Kidney (tissue), 14 donors: ENCODE measurements around the gene GPRIN3. TPM values are rescaled to one million over a fixed set of nuclear protein-coding genes. Genes with fewer than 3 reads are reported as not detected.

Experiments
- DNase-seq, 5 donors: peaks; one replicate each; pipeline ENCODE4 v3.0.0-alpha.2; 2013 to 2020
- FAIRE-seq: peaks from 2 replicates; lab custom pipeline; 2012; peaks lifted over from hg19 to GRCh38; lab: Jason Lieb, UNC
- H3K27ac ChIP-seq, 2 donors: one replicate each; pipeline ENCODE4 v1.7.0; 2013; ENCODE audit warnings: low read depth in 2 of 2, low read length in 2 of 2, inconsistent platforms in 1 of 2
- H3K27me3 ChIP-seq: one replicate; pipeline ENCODE4 v1.7.1; 2013; ENCODE audit warnings: low read length, inconsistent platforms; ENCODE audit not compliant: control insufficient read depth, insufficient read depth
- H3K36me3 ChIP-seq, 3 donors: one replicate each; pipeline versions ENCODE4 v1.7.0 to v1.7.1; 2013; ENCODE audit warnings: low read length in 3 of 3, control low read depth in 1 of 3, inconsistent platforms in 1 of 3; ENCODE audit not compliant: insufficient read depth in 3 of 3, control insufficient read depth in 2 of 3
- H3K4me1 ChIP-seq, 3 donors: one replicate each; pipeline versions ENCODE4 v1.7.0 to v1.7.1; 2013; ENCODE audit warnings: low read length in 3 of 3, inconsistent platforms in 1 of 3, low read depth in 1 of 3; ENCODE audit not compliant: control insufficient read depth in 2 of 3, insufficient read depth in 2 of 3
- H3K4me3 ChIP-seq, 3 donors: one replicate each; pipeline versions ENCODE4 v1.7.0 to v1.8.1; 2013; ENCODE audit warnings: low read length in 3 of 3, control low read depth in 1 of 3, inconsistent platforms in 1 of 3
- H3K9ac ChIP-seq, 3 donors: one replicate each; pipeline versions ENCODE4 v1.7.0 to v1.7.1; 2013; ENCODE audit warnings: low read length in 3 of 3, control low read depth in 1 of 3, inconsistent platforms in 1 of 3
- H3K9me3 ChIP-seq, 3 donors: one replicate each; pipeline versions ENCODE4 v1.7.0 to v1.7.1; 2013; ENCODE audit warnings: low read length in 3 of 3, control low read depth in 1 of 3, inconsistent platforms in 1 of 3; ENCODE audit not compliant: control insufficient read depth in 2 of 3, insufficient read depth in 1 of 3
- CTCF ChIP-seq: IDR thresholded peaks from 3 replicates; pipeline ENCODE4 v1.5.1; 2012; ENCODE audit warnings: mild to moderate bottlenecking, moderate library complexity, borderline replicate concordance; ENCODE audit not compliant: insufficient read depth; ENCODE audit errors: extremely low read depth
- intact Hi-C: fragments of 100-400 bp; cut with DNase I; formaldehyde crosslinking; loops from one replicate; pipeline ENCODE4 v1.11.1; 2022
- polyA plus RNA-seq: library from polyadenylated mRNA; stranded (reverse); fragments of 350-450 nt; fragmentation: Illumina TruSeq; extraction: RNeasy Lipid Tissue Mini Kit (QIAGEN cat#74804); gene quantifications from one replicate; pipeline ENCODE4 v1.2.3, GENCODE V29; 2014; ENCODE audit warnings: low read depth, low replicate concordance; ENCODE audit not compliant: insufficient read depth
- total RNA-seq: library from RNA; stranded (reverse); fragmentation: NEBNext Ultra II Directional; extraction: Animal tissue kit (Norgen Biotek cat#: 25700); gene quantifications from one replicate; pipeline ENCODE4 v1.2.1, GENCODE V29; 2021
- donor health status: control.
- donor health status: control.
- donor health status: control.
- donor health status: control.
- donor health status: control.
- donor health status: DM: yes; HTN: yes; CAD: no.
- donor health status: Normal renal cell carcinoma (clear cell type).

The GPRIN3 gene
- total and polyA plus RNA-seq, 2 donors from 2014 or later: 2.2 to 15.2 TPM

- Histone ChIP-seq H3K4me1 (peaks cover 0 to 9% (median 7%) of the 10 kb centered on the region in 3 donors), H3K9me3 (no peaks in the 10 kb centered on the region), H3K9ac (peak overlapping the region in 2 of 3 donors; percentile 9 to 77), H3K27ac (peak overlapping the region; percentile 73 to 77), H3K36me3 (no peaks in the 10 kb centered on the region), H3K4me3 (peak overlapping the region in 2 of 3 donors; percentile 75 to 80), H3K27me3 (no peaks in the 10 kb centered on the region)
- no peak for TF ChIP-seq CTCF
- FAIRE-seq: peak; percentile 33
- no peak for DNase-seq
- intact Hi-C loops: no loop called here
Observed at GRCh38 chr4:89305712-89306437, 1.7 kb downstream of the GPRIN3 start.

GRCh38 chr4:89305028-89305427, 2.6 kb downstream of the GPRIN3 start:
- H3K9me3 ChIP-seq: no peaks in the 10 kb centered on the region
- intact Hi-C loops: no loop called here
- H3K36me3 ChIP-seq: no peaks in the 10 kb centered on the region
- H3K9ac ChIP-seq: peak overlapping the region in 1 of 3 donors; percentile 7
- FAIRE-seq: no peak
- TF ChIP-seq CTCF: no peak
- no peak for DNase-seq
- peak overlapping the region; percentile 73 to 77 for H3K27ac ChIP-seq
- peaks cover 0 to 10% (median 9%) of the 10 kb centered on the region in 3 donors for H3K4me1 ChIP-seq
- H3K4me3 ChIP-seq: peak overlapping the region in 1 of 3 donors; percentile 80
- H3K27me3 ChIP-seq: no peaks in the 10 kb centered on the region

DNA sequence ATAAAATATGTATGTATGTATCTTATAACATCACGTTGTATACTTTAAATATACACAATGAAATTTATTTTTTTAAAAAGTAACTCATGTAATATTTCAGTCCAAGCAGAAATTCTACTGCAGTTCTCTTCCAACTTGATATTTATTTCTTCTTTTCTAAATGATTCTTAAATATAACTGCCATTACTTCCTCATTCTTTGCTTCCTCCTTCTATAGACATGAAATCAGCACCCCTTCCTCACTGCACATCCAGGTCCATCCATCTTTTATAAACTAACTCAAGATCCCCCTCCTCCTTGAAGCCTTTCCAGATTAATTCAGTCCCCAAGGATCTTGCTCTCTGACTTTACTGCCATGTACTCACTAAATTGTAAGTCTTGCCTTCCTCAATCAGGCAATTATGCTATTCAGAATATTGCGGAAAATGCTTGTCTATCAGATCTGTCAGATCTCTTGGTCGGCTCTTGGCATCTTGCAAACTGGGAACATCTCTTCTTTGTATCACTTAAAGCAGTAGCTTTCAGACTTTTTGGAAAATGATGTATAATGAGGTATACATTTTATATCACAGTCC, 3.7 kb downstream of the GPRIN3 start:
- no peaks in the 10 kb centered on the region for H3K9me3 ChIP-seq
- peak; percentile 95 for FAIRE-seq
- DNase-seq: no peak
- peaks cover 0 to 16% (median 12%) of the 10 kb centered on the region in 3 donors for H3K4me1 ChIP-seq
- intact Hi-C loops: no loop called here
- TF ChIP-seq CTCF: no peak
- no peak overlapping the region for H3K27ac ChIP-seq
- H3K36me3 ChIP-seq: no peaks in the 10 kb centered on the region
- H3K9ac ChIP-seq: no peak overlapping the region
- no peak overlapping the region for H3K4me3 ChIP-seq
- H3K27me3 ChIP-seq: no peaks in the 10 kb centered on the region
